H1 (cell line): ENCODE results near the gene ZNF229. TPM values are rescaled to one million over a fixed set of nuclear protein-coding genes. Genes with fewer than 3 reads are reported as not detected.

Source experiments
- CTCF ChIA-PET: fragments of 300-600 bp; sonication (Branson Sonifier 250); formaldehyde crosslinking; loops from one replicate; lab custom pipeline; 2021; ENCODE audit not compliant: partially characterized antibody; lab: Charles Lee
- POLR2A ChIA-PET: fragments of 300-600 bp; sonication (Branson Sonifier 250); formaldehyde crosslinking; loops from one replicate; lab custom pipeline; 2021; ENCODE audit warnings: inconsistent platforms; ENCODE audit not compliant: partially characterized antibody; lab: Charles Lee
- DNase-seq, 2 experiments: peaks; one replicate each; pipeline versions ENCODE4 v3.0.0 to v3.0.0-alpha.2; 2010 to 2022; ENCODE audit warnings: low spot score in 2 of 2, low read depth in 1 of 2, mixed read lengths in 1 of 2
- FAIRE-seq: peaks from 2 replicates; lab custom pipeline; 2011; peaks lifted over from hg19 to GRCh38; lab: Jason Lieb, UNC
- H2AFZ ChIP-seq: 2 replicates; pipeline ENCODE4 v1.8.1; 2012; ENCODE audit warnings: low read length, inconsistent platforms
- H2AK5ac ChIP-seq: 2 replicates; pipeline ENCODE4 v1.6.1; 2013; ENCODE audit warnings: low read depth, low read length
- H2BK120ac ChIP-seq: replicated peaks from 2 replicates; pipeline ENCODE3; 2013; ENCODE audit warnings: low read depth, low read length, inconsistent platforms
- H2BK12ac ChIP-seq: 2 replicates; pipeline ENCODE4 v1.6.1; 2013; ENCODE audit warnings: low read depth, low read length
- H2BK15ac ChIP-seq: 2 replicates; pipeline ENCODE4 v1.6.1; 2013; ENCODE audit warnings: low read length
- H2BK20ac ChIP-seq: 2 replicates; pipeline ENCODE4 v1.6.1; 2013; ENCODE audit warnings: low read length
- H2BK5ac ChIP-seq: 2 replicates; pipeline ENCODE4 v1.6.1; 2013; ENCODE audit warnings: low read depth, low read length
- H3K14ac ChIP-seq: 2 replicates; pipeline ENCODE4 v1.6.1; 2013; ENCODE audit warnings: inconsistent platforms; ENCODE audit not compliant: insufficient read length
- H3K18ac ChIP-seq: 2 replicates; pipeline ENCODE4 v1.6.1; 2013; ENCODE audit warnings: low read length; ENCODE audit errors: extremely low read depth
- H3K23ac ChIP-seq: 2 replicates; pipeline ENCODE4 v1.6.1; 2013; ENCODE audit warnings: inconsistent platforms; ENCODE audit not compliant: insufficient read length
- H3K23me2 ChIP-seq: 2 replicates; pipeline ENCODE4 v1.6.1; 2013; ENCODE audit warnings: low read depth, low read length
- H3K27ac ChIP-seq: 2 replicates; pipeline ENCODE4 v1.6.1; 2011; ENCODE audit warnings: low read depth, low read length, inconsistent platforms
- H3K27me3 ChIP-seq, 4 experiments: replicated peaks in 1 of 4; 1 replicate in 1 of 4; 2 replicates in 3 of 4; pipeline versions ENCODE4 v1.6.1 to v1.8.1; 2011 to 2013; ENCODE audit warnings: low read length in 3 of 4, mild to moderate bottlenecking in 3 of 4, inconsistent platforms in 2 of 4, mixed read lengths in 2 of 4, moderate library complexity in 1 of 4; ENCODE audit not compliant: control insufficient read depth in 3 of 4, insufficient read depth in 3 of 4; ENCODE audit errors: extremely low read depth in 1 of 4
- H3K36me3 ChIP-seq, 4 experiments: 2 replicates each; pipeline versions ENCODE4 v1.6.1 to v1.8.1; 2011 to 2013; ENCODE audit warnings: mild to moderate bottlenecking in 4 of 4, low read length in 3 of 4, moderate library complexity in 2 of 4, control low read depth in 1 of 4, inconsistent platforms in 1 of 4; ENCODE audit not compliant: insufficient read depth in 4 of 4, control insufficient read depth in 2 of 4
- H3K4ac ChIP-seq: replicated peaks from 2 replicates; pipeline ENCODE3; 2013; ENCODE audit warnings: low read length, low read depth, mixed read lengths, inconsistent platforms; ENCODE audit not compliant: insufficient read length
- H3K4me1 ChIP-seq, 4 experiments: replicated peaks in 1 of 4; 1 replicate in 1 of 4; 2 replicates in 3 of 4; pipeline versions ENCODE4 v1.6.1 to v1.8.1; 2011 to 2013; ENCODE audit warnings: low read length in 3 of 4, inconsistent platforms in 2 of 4, mixed read lengths in 1 of 4; ENCODE audit not compliant: insufficient read depth in 4 of 4, control insufficient read depth in 3 of 4
- H3K4me2 ChIP-seq, 2 experiments: 2 replicates each; pipeline versions ENCODE4 v1.6.1 to v1.8.1; 2011 to 2013; ENCODE audit warnings: low read depth in 2 of 2, low read length in 2 of 2, control low read depth in 1 of 2, inconsistent platforms in 1 of 2, mild to moderate bottlenecking in 1 of 2; ENCODE audit not compliant: insufficient read depth in 1 of 2
- H3K4me3 ChIP-seq, 4 experiments: fragments of 200-600, 300-600 bp in 1 of 4; sonication (generic), shearing (Covaris generic), sonication (Bioruptor Twin) in 1 of 4; 2 replicates each; pipeline versions ENCODE4 v1.5.1 to v1.8.1; 2011 to 2016; ENCODE audit warnings: low read length in 4 of 4, low read depth in 3 of 4, control low read depth in 2 of 4, inconsistent platforms in 2 of 4, mild to moderate bottlenecking in 2 of 4, mixed read lengths in 1 of 4, moderate library complexity in 1 of 4; ENCODE audit not compliant: insufficient read depth in 2 of 4; ENCODE audit errors: extremely low read depth in 1 of 4
- H3K56ac ChIP-seq: replicated peaks from 2 replicates; pipeline ENCODE3; 2013; ENCODE audit warnings: low read depth, mild to moderate bottlenecking, mixed read lengths, low read length, inconsistent platforms; ENCODE audit not compliant: insufficient read length
- H3K79me1 ChIP-seq: 2 replicates; pipeline ENCODE4 v1.6.1; 2013; ENCODE audit warnings: low read depth, low read length, control low read depth
- H3K79me2 ChIP-seq, 2 experiments: 2 replicates each; pipeline versions ENCODE4 v1.6.1 to v1.8.1; 2012 to 2013; ENCODE audit warnings: low read length in 2 of 2, mild to moderate bottlenecking in 2 of 2, inconsistent platforms in 1 of 2; ENCODE audit not compliant: insufficient read depth in 2 of 2, control insufficient read depth in 1 of 2
- H3K9ac ChIP-seq, 4 experiments: replicated peaks in 1 of 4; 1 replicate in 1 of 4; 2 replicates in 3 of 4; pipeline versions ENCODE4 v1.6.1 to v1.8.1; 2011 to 2013; ENCODE audit warnings: low read depth in 3 of 4, low read length in 3 of 4, control low read depth in 2 of 4, mild to moderate bottlenecking in 2 of 4, moderate library complexity in 2 of 4, inconsistent platforms in 1 of 4; ENCODE audit errors: extremely low read depth in 1 of 4
- H3K9me3 ChIP-seq, 2 experiments: 2 replicates each; pipeline versions ENCODE4 v1.6.1 to v1.8.1; 2012 to 2013; ENCODE audit warnings: mild to moderate bottlenecking in 2 of 2, moderate library complexity in 2 of 2, control low read depth in 1 of 2, inconsistent platforms in 1 of 2, low read depth in 1 of 2, low read length in 1 of 2, mixed read lengths in 1 of 2; ENCODE audit not compliant: insufficient read depth in 2 of 2
- H4K20me1 ChIP-seq, 2 experiments: replicated peaks in 1 of 2; 2 replicates each; pipeline versions ENCODE3 to v1.8.1; 2011 to 2013; ENCODE audit warnings: inconsistent platforms in 2 of 2, low read length in 2 of 2, mild to moderate bottlenecking in 1 of 2; ENCODE audit not compliant: insufficient read depth in 2 of 2, control insufficient read depth in 1 of 2
- H4K5ac ChIP-seq: 2 replicates; pipeline ENCODE4 v1.6.1; 2013; ENCODE audit warnings: low read length, low read depth, mixed read lengths, inconsistent platforms; ENCODE audit not compliant: insufficient read length
- H4K8ac ChIP-seq: 2 replicates; pipeline ENCODE4 v1.8.0; 2013; ENCODE audit warnings: mild to moderate bottlenecking, moderate library complexity, low read length, inconsistent platforms; ENCODE audit not compliant: insufficient read depth; ENCODE audit errors: extremely low read depth
- H4K91ac ChIP-seq: replicated peaks from 2 replicates; pipeline ENCODE3; 2013; ENCODE audit warnings: low read length, mixed read lengths, inconsistent platforms; ENCODE audit not compliant: insufficient read length
- ATF3 ChIP-seq: IDR thresholded peaks from 2 replicates; pipeline ENCODE4 v1.6.1; 2011; ENCODE audit warnings: low read depth, mild to moderate bottlenecking, low read length; ENCODE audit not compliant: insufficient read depth
- CEBPB ChIP-seq: IDR thresholded peaks from 2 replicates; pipeline ENCODE4 v1.6.1; 2012; ENCODE audit warnings: low read depth, low read length
- CHD1 ChIP-seq: IDR thresholded peaks from 2 replicates; pipeline ENCODE4 v1.6.1; 2012; ENCODE audit warnings: low read depth, low read length, improper control_type of control experiment
- JUND ChIP-seq: IDR thresholded peaks from 2 replicates; pipeline ENCODE4 v1.6.1; 2011; ENCODE audit warnings: mild to moderate bottlenecking, improper control_type of control experiment, low read length
- NRF1 ChIP-seq: IDR thresholded peaks from 2 replicates; pipeline ENCODE4 v1.6.1; 2011; ENCODE audit warnings: mild to moderate bottlenecking, low read depth, low read length, improper control_type of control experiment
- SAP30 ChIP-seq: fragments of 300-600 bp; sonication (generic); IDR thresholded peaks from 2 replicates; pipeline ENCODE4 v1.7.1; 2012; ENCODE audit warnings: low read length, moderate library complexity, mild to moderate bottlenecking, inconsistent platforms; ENCODE audit not compliant: insufficient read depth, insufficient replicate concordance
- SIN3A ChIP-seq, 2 experiments: IDR thresholded peaks in 1 of 2; conservative IDR thresholded peaks in 1 of 2; 2 replicates each; pipeline ENCODE4 v1.6.1; 2011 to 2012; ENCODE audit warnings: low read length in 2 of 2, improper control_type of control experiment in 1 of 2, low read depth in 1 of 2, mild to moderate bottlenecking in 1 of 2
- SIX5 ChIP-seq: IDR thresholded peaks from 2 replicates; pipeline ENCODE4 v1.6.1; 2011; ENCODE audit warnings: mild to moderate bottlenecking, low read depth, low read length
- TAF1 ChIP-seq: IDR thresholded peaks from 2 replicates; pipeline ENCODE4 v1.6.1; 2011; ENCODE audit warnings: mild to moderate bottlenecking, low read depth, low read length
- TBP ChIP-seq: IDR thresholded peaks from 2 replicates; pipeline ENCODE4 v1.6.1; 2011; ENCODE audit warnings: low read depth, low read length, improper control_type of control experiment
- YY1 ChIP-seq: IDR thresholded peaks from 2 replicates; pipeline ENCODE4 v1.6.1; 2011; ENCODE audit warnings: low read depth, mild to moderate bottlenecking, low read length
- WGBS, 2 experiments: shearing (Covaris generic) in 1 of 2; methylation state at CpG; one replicate each; pipeline versions ENCODE4 v1.1.6 to v1.1.7; 2013 to 2015; ENCODE audit warnings: low lambda C conversion rate in 2 of 2, mixed read lengths in 2 of 2, inconsistent platforms in 1 of 2, low coverage in 1 of 2, missing lambda C conversion rate in 1 of 2; ENCODE audit not compliant: insufficient replicate concordance in 2 of 2, insufficient coverage in 1 of 2, insufficient read length in 1 of 2; ENCODE audit errors: extremely low coverage in 1 of 2, missing lambda C conversion rate in 1 of 2; 5-methylcytosine and 5-hydroxymethylcytosine counted together
- polyA plus RNA-seq, 7 experiments: library from polyadenylated mRNA; depleted of rRNA in 3 of 7; stranded (reverse) in 5 of 7; unstranded in 2 of 7; fragments of >200 nt in 5 of 7; fragments of 200-250 nt in 2 of 7; gene quantifications; 1 replicate in 5 of 7; 2 replicates in 1 of 7; 4 replicates in 1 of 7; pipeline versions ENCODE4 v1.2.1 to v1.2.3, GENCODE V29; 2011 to 2013; ENCODE audit warnings: missing spikeins in 2 of 7, mixed read lengths in 2 of 7
- total RNA-seq: library from RNA; stranded (reverse); fragmentation: NEBNext Ultra II Directional; extraction: Animal tissue kit (Norgen Biotek cat#: 25700); gene quantifications from 2 replicates; pipeline ENCODE4 v1.2.1, GENCODE V29; 2021

ZNF229 gene
- total and polyA plus RNA-seq, 2 of the 8 experiments (the other 6 are each of a cell fraction or from before 2014, with no cell fraction given) = 0.74 to 3.9 TPM

- no peaks in the 10 kb centered on the region for H3K36me3 ChIP-seq
- H3K14ac ChIP-seq = no peak within 1 kb of the TSS
- POLR2A ChIA-PET = no interaction called here
- H3K23me2 ChIP-seq = peaks cover 6% of the 10 kb centered on the region
- H2AFZ ChIP-seq = peak within 1 kb of the TSS; percentile 100
- 9 to 100% methylated on average over 1 to 43 of the region's 43 CpGs for WGBS, 2 experiments
- DNase-seq = peak; percentile 94 to 95
- no peak within 1 kb of the TSS for H2BK12ac ChIP-seq
- H3K4ac ChIP-seq = no peak within 1 kb of the TSS
- peak within 1 kb of the TSS; percentile 85 for H3K18ac ChIP-seq
- no peak within 1 kb of the TSS for H2BK120ac ChIP-seq
- no peak within 1 kb of the TSS for H2BK15ac ChIP-seq
- peak within 1 kb of the TSS; percentile 39; the same call in 1 of the 2 replicates for H4K8ac ChIP-seq
- no peak within 1 kb of the TSS for H3K27ac ChIP-seq
- H4K91ac ChIP-seq = no peak within 1 kb of the TSS
- H3K4me2 ChIP-seq = peak within 1 kb of the TSS; percentile 86 to 98
- H3K27me3 ChIP-seq = no peaks in the 10 kb centered on the region
- peak; percentile 42 for FAIRE-seq
- H3K4me1 ChIP-seq = no peaks in the 10 kb centered on the region
- H3K79me2 ChIP-seq = no peaks in the 10 kb centered on the region
- H3K4me3 ChIP-seq = peak within 1 kb of the TSS; percentile 84 to 95 (median 87)
- no peak within 1 kb of the TSS for H3K23ac ChIP-seq
- H3K9ac ChIP-seq = peak within 1 kb of the TSS in 3 of 4 experiments; percentile 26 to 67 (median 43); a peak in 5 of 7 replicates
- H3K9me3 ChIP-seq = peaks cover 16 to 20% of the 10 kb centered on the region in 2 experiments; a peak in 3 of 4 replicates
- no peak within 1 kb of the TSS for H4K5ac ChIP-seq
- no peak within 1 kb of the TSS for H2BK5ac ChIP-seq
- no peaks in the 10 kb centered on the region for H4K20me1 ChIP-seq
- CTCF ChIA-PET = no interaction called here
- H3K56ac ChIP-seq = no peak within 1 kb of the TSS
- no peak within 1 kb of the TSS for H2AK5ac ChIP-seq
- H2BK20ac ChIP-seq = no peak within 1 kb of the TSS
- no peaks in the 10 kb centered on the region for H3K79me1 ChIP-seq
- no peak for TF ChIP-seq SAP30
- TF ChIP-seq SIN3A (conservative IDR thresholded peaks at IDR 0.05 in 1 of 2, IDR thresholded peaks at IDR 0.05 in 1 of 2; ENCODE audit: low read depth in 1 of 2, low read length in 2 of 2) = peak in 1 of 2 experiments; percentile 74; a peak in 1 of 4 replicates
- TF ChIP-seq JUND = no peak
- TF ChIP-seq TAF1 = peak; percentile 55; the same call in 1 of the 2 replicates
- TF ChIP-seq ATF3 = no peak
- TF ChIP-seq CEBPB = no peak
- peak; percentile 52; the same call in 1 of the 2 replicates for TF ChIP-seq SIX5
- TF ChIP-seq YY1 = peak; percentile 86
- no peak for TF ChIP-seq CHD1
- 0 out of 2 replicates have a peak, but pooled peaks have one; percentile 31 for TF ChIP-seq TBP
- peak; percentile 90 for TF ChIP-seq NRF1
Observed at GRCh38 chr19:44401139-44402115, 46.8 kb downstream of the ZNF229 start, which contains the start of gene ZNF285. Gene ZNF285 (minus strand): TSS chr19:44401608. CDS start chr19:44397213, 4,395 bp downstream.
